Breast epithelium (tissue), 4 donors: ENCODE data around the gene MRAS. TPM values are rescaled to one million over a fixed set of nuclear protein-coding genes. Genes with fewer than 3 reads are reported as not detected.

Experiments used
- DNase-seq, 2 donors: peaks; one replicate each; pipeline ENCODE4 v3.0.0-alpha.2; 2019; ENCODE audit warnings: low spot score in 2 of 2
- H3K27ac ChIP-seq, 2 donors: fragments of 200-600 bp; sonication (generic) in 1 of 2; one replicate each; pipeline ENCODE4 v1.5.1; 2016 to 2019; ENCODE audit warnings: mild to moderate bottlenecking in 1 of 2
- H3K27me3 ChIP-seq, 2 donors: fragments of 200-600 bp; sonication (generic) in 1 of 2; one replicate each; pipeline versions ENCODE4 v1.5.1 to v1.6.0; 2017 to 2019; ENCODE audit warnings: control low read depth in 1 of 2, mild to moderate bottlenecking in 1 of 2
- H3K36me3 ChIP-seq: fragments of 200-600 bp; one replicate; pipeline ENCODE4 v1.5.1; 2019
- H3K4me1 ChIP-seq, 2 donors: fragments of 200-600 bp; sonication (generic); one replicate each; pipeline ENCODE4 v1.5.1; 2016 to 2019; ENCODE audit warnings: control low read depth in 1 of 2
- H3K4me3 ChIP-seq, 3 donors: fragments of 200-600 bp; sonication (generic); 1 replicate in 2 of 3; 2 replicates in 1 of 3; pipeline ENCODE4 v1.5.1; 2016 to 2019; ENCODE audit warnings: mild to moderate bottlenecking in 3 of 3, moderate library complexity in 2 of 3
- H3K9me3 ChIP-seq, 2 donors: fragments of 200-600 bp; sonication (generic) in 1 of 2; one replicate each; pipeline ENCODE4 v1.5.1; 2016 to 2019; ENCODE audit warnings: control low read depth in 1 of 2
- CTCF ChIP-seq, 3 donors: fragments of 450-650 bp; IDR thresholded peaks; one replicate each; pipeline ENCODE4 v1.5.1; 2016 to 2017; ENCODE audit warnings: antibody characterized with exemption in 3 of 3, mild to moderate bottlenecking in 3 of 3, moderate library complexity in 3 of 3
- POLR2A ChIP-seq: fragments of 450-650 bp; IDR thresholded peaks from one replicate; pipeline ENCODE4 v1.6.1; 2016; ENCODE audit warnings: antibody characterized with exemption, mild to moderate bottlenecking, moderate library complexity
- POLR2AphosphoS5 ChIP-seq, 3 donors: sonication (generic); formaldehyde crosslinking; IDR thresholded peaks; one replicate each; pipeline ENCODE4 v1.6.1; 2017; ENCODE audit warnings: antibody characterized with exemption in 3 of 3
- intact Hi-C: fragments of 100-400 bp; cut with DNase I; formaldehyde crosslinking; loops from one replicate; pipeline ENCODE4 v1.15.1; 2023; ENCODE audit warnings: low total_unique reads
- total RNA-seq, 3 donors: library from RNA; depleted of rRNA; stranded (reverse); fragments of >200 nt; gene quantifications; one replicate each; pipeline ENCODE4 v1.1.0, GENCODE V29; 2016

The MRAS gene
- 100 to 1,000 TPM in 1 of 3 donors, 10 to 100 TPM in 2; 39.0 to 157 (median 74.8) TPM for total RNA-seq

- peak within 1 kb of the TSS; percentile 95 to 96 for H3K27ac ChIP-seq
- peak in 1 of 3 donors; percentile 40 for TF ChIP-seq CTCF (IDR thresholded peaks at IDR 0.05)
- no peak for TF ChIP-seq POLR2A
- H3K4me3 ChIP-seq = peak within 1 kb of the TSS; percentile 82 to 88 (median 85)
- H3K4me1 ChIP-seq = peaks cover 0 to 8% of the 10 kb centered on the region in 2 donors
- no peaks in the 10 kb centered on the region for H3K27me3 ChIP-seq
- no peaks in the 10 kb centered on the region for H3K9me3 ChIP-seq
- DNase-seq = peak; percentile 55 to 69
- intact Hi-C loops = loop anchor here (5.0 kb wide), 1 partner anchor 1029 kb away; no protein-coding TSS in a partner anchor
- H3K36me3 ChIP-seq = no peaks in the 10 kb centered on the region
Observed at GRCh38 chr3:138347960-138348753, at the start of gene MRAS. TSS of gene MRAS (plus strand) at chr3:138348579. CDS start at chr3:138372884, 24,305 bp downstream.

DNA sequence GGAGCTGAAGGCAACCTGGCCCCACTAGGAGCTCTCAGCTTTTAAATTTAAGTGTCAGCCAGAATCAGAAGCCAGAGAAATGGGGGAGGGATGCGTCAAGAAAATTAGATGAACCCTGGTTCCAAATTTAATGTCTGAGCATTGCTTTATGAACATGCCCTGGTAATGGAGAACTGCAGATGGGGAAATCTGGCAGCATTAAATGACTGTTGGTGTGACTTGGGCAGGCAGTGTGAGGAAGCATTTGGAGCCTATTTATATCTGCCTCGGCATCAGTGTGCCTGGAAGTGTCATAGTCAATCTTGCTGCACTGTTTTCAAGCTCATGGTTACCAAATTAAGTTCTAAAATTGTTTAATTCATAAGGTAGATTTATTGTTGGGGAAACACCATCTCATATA, 47.7 kb upstream of the MRAS start:
- TF ChIP-seq POLR2A = no peak
- TF ChIP-seq POLR2AphosphoS5 (IDR thresholded peaks at IDR 0.05) = no peak
- TF ChIP-seq CTCF (IDR thresholded peaks at IDR 0.05) = no peak
- no peaks in the 10 kb centered on the region for H3K36me3 ChIP-seq
- no peak for DNase-seq
- H3K9me3 ChIP-seq = no peaks in the 10 kb centered on the region
- H3K4me3 ChIP-seq = no peak overlapping the region
- H3K27me3 ChIP-seq = no peaks in the 10 kb centered on the region
- H3K27ac ChIP-seq = no peak overlapping the region
- intact Hi-C loops = no loop called here
- H3K4me1 ChIP-seq = no peaks in the 10 kb centered on the region

GRCh38 chr3:138303474-138303873, 44.9 kb upstream of the MRAS start:
- no peak for DNase-seq
- no peak for TF ChIP-seq CTCF (IDR thresholded peaks at IDR 0.05)
- no peak for TF ChIP-seq POLR2A
- TF ChIP-seq POLR2AphosphoS5 (IDR thresholded peaks at IDR 0.05) = no peak
- intact Hi-C loops = no loop called here
- no peaks in the 10 kb centered on the region for H3K4me1 ChIP-seq
- H3K27me3 ChIP-seq = no peaks in the 10 kb centered on the region
- no peak overlapping the region for H3K4me3 ChIP-seq
- H3K9me3 ChIP-seq = peaks cover under 1 to 10% of the 10 kb centered on the region in 2 donors
- no peak overlapping the region for H3K27ac ChIP-seq
- no peaks in the 10 kb centered on the region for H3K36me3 ChIP-seq

- no peak for TF ChIP-seq POLR2AphosphoS5 (IDR thresholded peaks at IDR 0.05)
- TF ChIP-seq POLR2A = no peak
- TF ChIP-seq CTCF (IDR thresholded peaks at IDR 0.05) = no peak
- H3K4me3 ChIP-seq = no peak overlapping the region
- DNase-seq = no peak
- no peaks in the 10 kb centered on the region for H3K27me3 ChIP-seq
- H3K9me3 ChIP-seq = peaks cover 13 to 32% of the 10 kb centered on the region in 2 donors
- intact Hi-C loops = no loop called here
- H3K4me1 ChIP-seq = no peaks in the 10 kb centered on the region
- H3K36me3 ChIP-seq = no peaks in the 10 kb centered on the region
- no peak overlapping the region for H3K27ac ChIP-seq
Observed at GRCh38 chr3:138307899-138308298, 40.5 kb upstream of the MRAS start.

- TF ChIP-seq CTCF (IDR thresholded peaks at IDR 0.05) = no peak
- no peak for TF ChIP-seq POLR2AphosphoS5 (IDR thresholded peaks at IDR 0.05)
- TF ChIP-seq POLR2A = no peak
- intact Hi-C loops = no loop called here
- no peak overlapping the region for H3K4me3 ChIP-seq
Observed at GRCh38 chr3:138308783-138309182, 39.6 kb upstream of the MRAS start.

More at GRCh38 chr3:138308783-138309182, 39.6 kb upstream of the MRAS start:
- Histone ChIP-seq H3K4me1 (no peaks in the 10 kb centered on the region), H3K27ac (no peak overlapping the region), H3K36me3 (no peaks in the 10 kb centered on the region), H3K27me3 (no peaks in the 10 kb centered on the region), H3K9me3 (peaks cover 13 to 32% of the 10 kb centered on the region in 2 donors)
- DNase-seq = no peak
